PC-3 (cell line): ENCODE measurements around the gene ZYX.

ENCODE experiments used
- CTCF ChIP-seq: fragments of 300-600 bp; sonication (generic); conservative IDR thresholded peaks from 2 replicates; pipeline ENCODE4 v1.5.1; 2017; ENCODE audit warnings: antibody characterized with exemption, low read depth, mild to moderate bottlenecking, low read length
- EZH2 ChIP-seq: fragments of 300-600 bp; sonication (generic); IDR thresholded peaks from one replicate; pipeline ENCODE4 v1.6.1; 2017; ENCODE audit warnings: antibody characterized with exemption, mild to moderate bottlenecking, low read length; ENCODE audit not compliant: unreplicated experiment
- EZH2phosphoT487 ChIP-seq: fragments of 300-600 bp; sonication (generic); IDR thresholded peaks from 2 replicates; pipeline ENCODE4 v1.6.1; 2018; ENCODE audit warnings: mild to moderate bottlenecking, antibody characterized with exemption, low read length, borderline replicate concordance

- no peak for TF ChIP-seq CTCF
- no peak for TF ChIP-seq EZH2
- TF ChIP-seq EZH2phosphoT487, result no peak
These were observed 9.1 kb downstream of the ZYX start for GRCh38 chr7:143390104-143390772.
